GM12891 (cell line): ENCODE data around the gene TRPC6. TPM values are rescaled to one million over a fixed set of nuclear protein-coding genes. Genes with fewer than 3 reads are reported as not detected.

Source experiments
- DNase-seq: peaks from one replicate; pipeline ENCODE4 v3.0.0; 2011; ENCODE audit warnings: low spot score; ENCODE audit not compliant: insufficient read length
- FAIRE-seq: peaks from 2 replicates; lab custom pipeline; 2011; peaks lifted over from hg19 to GRCh38; lab: Jason Lieb, UNC
- PAX5 ChIP-seq: IDR thresholded peaks from 2 replicates; pipeline ENCODE4 v1.6.1; 2011; ENCODE audit warnings: low read length, moderate library complexity, mild to moderate bottlenecking; ENCODE audit not compliant: insufficient read depth, severe bottlenecking
- POLR2A ChIP-seq: IDR thresholded peaks from 2 replicates; pipeline ENCODE4 v1.6.1; 2011; ENCODE audit warnings: low read depth, low read length, control low read depth
- POLR2AphosphoS5 ChIP-seq: IDR thresholded peaks from 2 replicates; pipeline ENCODE4 v1.6.1; 2011; ENCODE audit warnings: low read depth, low read length, control low read depth
- POU2F2 ChIP-seq: IDR thresholded peaks from 2 replicates; pipeline ENCODE4 v1.6.1; 2011; ENCODE audit warnings: low read depth, mild to moderate bottlenecking, control low read depth, low read length, moderate library complexity
- SPI1 ChIP-seq: IDR thresholded peaks from 2 replicates; pipeline ENCODE4 v1.6.1; 2011; ENCODE audit warnings: low read depth, low read length, control low read depth
- TAF1 ChIP-seq: IDR thresholded peaks from 2 replicates; pipeline ENCODE4 v1.6.1; 2011; ENCODE audit warnings: low read depth, low read length, control low read depth
- polyA plus RNA-seq: library from polyadenylated mRNA; unstranded; fragments of >200 nt; gene quantifications from one replicate; pipeline ENCODE4 v1.2.1, GENCODE V29; 2012; ENCODE audit warnings: low read depth, missing spikeins, inconsistent platforms; ENCODE audit not compliant: missing spikeins

TRPC6 gene
- not detected for polyA plus RNA-seq

- TF ChIP-seq SPI1 (no peak), TAF1 (no peak), PAX5 (no peak), POU2F2 (no peak), POLR2AphosphoS5 (no peak), POLR2A (no peak)
- DNase-seq (no peak), FAIRE-seq (no peak)
Observed at GRCh38 chr11:101583251-101584128, at the start of gene TRPC6. Gene TRPC6, minus strand, starts transcription at chr11:101584007. Its CDS starts 504 bp downstream, at chr11:101583503.

- DNase-seq (no peak), FAIRE-seq (no peak)
- no peak for TF ChIP-seq POLR2AphosphoS5
- no peak for TF ChIP-seq POLR2A
- no peak for TF ChIP-seq POU2F2
- TF ChIP-seq SPI1, result no peak
- TF ChIP-seq TAF1, result no peak
- no peak for TF ChIP-seq PAX5
Observed at GRCh38 chr11:101620026-101620425, 36.2 kb upstream of the TRPC6 start.

- FAIRE-seq, result no peak
- DNase-seq, result no peak
- no peak for TF ChIP-seq POLR2AphosphoS5
- TF ChIP-seq SPI1, result no peak
- no peak for TF ChIP-seq POLR2A
- TF ChIP-seq TAF1, result no peak
- TF ChIP-seq PAX5, result no peak
- no peak for TF ChIP-seq POU2F2
Observed at GRCh38 chr11:101618709-101619108, 34.9 kb upstream of the TRPC6 start.

GRCh38 chr11:101617735-101618332 is 34.0 kb upstream of the TRPC6 start:
- TF ChIP-seq PAX5 (no peak), SPI1 (no peak), POLR2A (no peak), POU2F2 (no peak), POLR2AphosphoS5 (no peak), TAF1 (no peak)
- DNase-seq, result no peak
- no peak for FAIRE-seq

GRCh38 chr11:101612481-101612880 is 28.7 kb upstream of the TRPC6 start:
- no peak for DNase-seq
- TF ChIP-seq TAF1 (no peak), SPI1 (no peak), POU2F2 (no peak), POLR2A (no peak), POLR2AphosphoS5 (no peak)
- no peak for FAIRE-seq

GRCh38 chr11:101600924-101601323 is 17.1 kb upstream of the TRPC6 start:
- FAIRE-seq (no peak), DNase-seq (no peak)
- TF ChIP-seq TAF1, result no peak
- no peak for TF ChIP-seq POU2F2
- TF ChIP-seq SPI1, result no peak
- TF ChIP-seq POLR2A, result no peak
- TF ChIP-seq PAX5, result no peak
- no peak for TF ChIP-seq POLR2AphosphoS5

- TF ChIP-seq POLR2AphosphoS5 (no peak), POU2F2 (no peak), POLR2A (no peak), PAX5 (no peak), SPI1 (no peak), TAF1 (no peak)
- DNase-seq (no peak), FAIRE-seq (no peak)
Observed at GRCh38 chr11:101586965-101587364, 3.2 kb upstream of the TRPC6 start.

- TF ChIP-seq SPI1 (no peak), POLR2AphosphoS5 (no peak), PAX5 (no peak), POU2F2 (no peak), POLR2A (no peak), TAF1 (no peak)
- FAIRE-seq (no peak), DNase-seq (no peak)
Observed at GRCh38 chr11:101584655-101585054, 848 bp upstream of the TRPC6 start.

- TF ChIP-seq SPI1 (no peak), POLR2AphosphoS5 (no peak), PAX5 (no peak), POU2F2 (no peak), TAF1 (no peak), POLR2A (no peak)
- no peak for DNase-seq
Observed at GRCh38 chr11:101584129-101584515, 315 bp upstream of the TRPC6 start.

GRCh38 chr11:101582989-101583250 is 887 bp downstream of the TRPC6 start:
- DNase-seq, result no peak
- no peak for FAIRE-seq
- TF ChIP-seq POLR2A (no peak), TAF1 (no peak), SPI1 (no peak), POU2F2 (no peak), PAX5 (no peak), POLR2AphosphoS5 (no peak)

More at GRCh38 chr11:101584129-101584515, 315 bp upstream of the TRPC6 start:
- FAIRE-seq, result no peak
